Adipose tissue (tissue), 3 donors: ENCODE results near the gene OBSCN. TPM values are rescaled to one million over a fixed set of nuclear protein-coding genes. Genes with fewer than 3 reads are reported as not detected.
"Not testable (repeated sequence)": the region's sequence is repeated elsewhere in the genome, so short reads cannot be mapped to it uniquely, and the experiment has no call there.

Experiments used
- H3K27ac ChIP-seq: one replicate; pipeline ENCODE4 v1.5.1; 2013; ENCODE audit warnings: low read depth, low read length
- WGBS, 3 donors: extraction: QIAGEN DNeasy Blood & Tissue Kit; methylation state at CpG; one replicate each; pipeline ENCODE4 v1.1.7; 2013; 5-methylcytosine and 5-hydroxymethylcytosine counted together
- polyA plus RNA-seq, 3 donors: library from polyadenylated mRNA; stranded (reverse); fragments of 200-250 nt; gene quantifications; one replicate each; pipeline ENCODE4 v1.2.3, GENCODE V29; 2013
- donor health status: healthy with polysubstance abuse.
- donor health status: Bipolar disorder and iron deficiency.
- donor health status: healthy.

OBSCN gene
- polyA plus RNA-seq, 3 donors = 3.0 to 7.9 (median 3.2) TPM

- 86 to 90% (median 90%) methylated on average over 16 to 22 of the region's 22 CpGs for WGBS, 3 donors
- H3K27ac ChIP-seq = no peak overlapping the region
Observed at GRCh38 chr1:228267962-228268880, 60.4 kb downstream of the OBSCN start.

- H3K27ac ChIP-seq = no peak overlapping the region
- WGBS, 3 donors = 86 to 88% (median 86%) methylated on average over 8 of the region's 8 CpGs
Observed at GRCh38 chr1:228268881-228269265, 61.0 kb downstream of the OBSCN start.

GRCh38 chr1:228269431-228269830, 61.6 kb downstream of the OBSCN start:
- H3K27ac ChIP-seq = not testable (repeated sequence)

GRCh38 chr1:228270032-228270431, 62.2 kb downstream of the OBSCN start:
- no peak overlapping the region for H3K27ac ChIP-seq
- WGBS, 3 donors = 71 to 84% (median 78%) methylated on average over 1 of the region's 1 CpG

More at GRCh38 chr1:228269431-228269830, 61.6 kb downstream of the OBSCN start:
- WGBS, 3 donors = 95 to 98% (median 95%) methylated on average over 9 to 15 of the region's 17 CpGs

GRCh38 chr1:228271701-228272251, 63.9 kb downstream of the OBSCN start:
- H3K27ac ChIP-seq = no peak overlapping the region
- WGBS, 3 donors = 92 to 95% (median 93%) methylated on average over 19 of the region's 19 CpGs

- 95 to 97% (median 95%) methylated on average over 7 of the region's 7 CpGs for WGBS, 3 donors
- no peak overlapping the region for H3K27ac ChIP-seq
Observed at GRCh38 chr1:228272331-228272791, 64.5 kb downstream of the OBSCN start.

- H3K27ac ChIP-seq = no peak overlapping the region
- WGBS, 3 donors = 96 to 97% (median 97%) methylated on average over 22 of the region's 22 CpGs
Observed at GRCh38 chr1:228272831-228273571, 65.2 kb downstream of the OBSCN start.

- H3K27ac ChIP-seq = no peak overlapping the region
- WGBS, 3 donors = 95 to 96% (median 95%) methylated on average over 38 to 39 of the region's 39 CpGs
Observed at GRCh38 chr1:228273720-228274451, 66.0 kb downstream of the OBSCN start.

- H3K27ac ChIP-seq = no peak overlapping the region
- WGBS, 3 donors = 90 to 94% (median 93%) methylated on average over 25 of the region's 25 CpGs
Observed at GRCh38 chr1:228274452-228275178, 66.8 kb downstream of the OBSCN start.

GRCh38 chr1:228275179-228275429, 67.3 kb downstream of the OBSCN start:
- H3K27ac ChIP-seq = no peak overlapping the region
- 41 to 64% (median 44%) methylated on average over 7 to 8 of the region's 8 CpGs for WGBS, 3 donors

- 1 to 6% (median 1%) methylated on average over 59 to 63 of the region's 63 CpGs for WGBS, 3 donors
- no peak overlapping the region for H3K27ac ChIP-seq
Observed at GRCh38 chr1:228275430-228276173, 67.8 kb downstream of the OBSCN start.

GRCh38 chr1:228276174-228276831, 68.5 kb downstream of the OBSCN start:
- WGBS, 3 donors = 23 to 47% (median 25%) methylated on average over 35 to 49 of the region's 49 CpGs

GRCh38 chr1:228276901-228277490, 69.2 kb downstream of the OBSCN start:
- no peak overlapping the region for H3K27ac ChIP-seq
- WGBS, 3 donors = 81 to 89% (median 87%) methylated on average over 25 of the region's 25 CpGs

More at GRCh38 chr1:228276174-228276831, 68.5 kb downstream of the OBSCN start:
- no peak overlapping the region for H3K27ac ChIP-seq

- 92 to 94% (median 93%) methylated on average over 33 to 36 of the region's 36 CpGs for whole genome bisulfite sequencing, 3 donors
Observed at GRCh38 chr1:228277491-228278431, 69.9 kb downstream of the OBSCN start.

GRCh38 chr1:228278432-228278941, 70.6 kb downstream of the OBSCN start:
- H3K27ac ChIP-seq = no peak overlapping the region
- 97 to 98% (median 97%) methylated on average over 18 to 21 of the region's 21 CpGs for WGBS, 3 donors

More at GRCh38 chr1:228277491-228278431, 69.9 kb downstream of the OBSCN start:
- no peak overlapping the region for H3K27ac ChIP-seq
